NCI-H1048 (cell line): Measurements from ENCODE around the gene RXFP1.

Experiments used
- DNase-seq: peaks from one replicate; lab custom pipeline; 2025; lab: John Stamatoyannopoulos, UW

RXFP1 gene

GRCh38 chr4:158521484-158522088 is at the start of gene RXFP1:
Gene RXFP1, plus strand, starts transcription at chr4:158521882. Its CDS starts 95 bp downstream, at chr4:158521977.
- no peak for DNase-seq

DNA sequence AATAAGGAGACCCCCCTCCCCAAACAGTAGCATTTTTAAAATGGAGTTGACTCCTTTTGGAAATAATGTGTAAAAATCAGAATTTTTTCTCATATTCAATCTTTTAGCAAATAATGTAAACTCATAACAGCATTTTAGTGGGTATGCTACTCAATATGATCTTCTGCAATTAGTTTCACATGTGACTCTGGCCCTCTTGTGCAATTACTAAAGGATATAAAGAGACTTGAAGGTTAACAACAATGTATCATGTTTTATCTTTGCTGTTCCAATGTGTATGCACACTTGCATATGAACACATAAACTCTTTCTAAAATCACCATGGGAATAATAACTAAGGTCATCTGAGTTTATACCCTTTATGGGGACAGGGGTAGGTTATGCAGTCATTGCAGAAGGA is 39.9 kb upstream of the RXFP1 start:
- DNase-seq = no peak

DNA sequence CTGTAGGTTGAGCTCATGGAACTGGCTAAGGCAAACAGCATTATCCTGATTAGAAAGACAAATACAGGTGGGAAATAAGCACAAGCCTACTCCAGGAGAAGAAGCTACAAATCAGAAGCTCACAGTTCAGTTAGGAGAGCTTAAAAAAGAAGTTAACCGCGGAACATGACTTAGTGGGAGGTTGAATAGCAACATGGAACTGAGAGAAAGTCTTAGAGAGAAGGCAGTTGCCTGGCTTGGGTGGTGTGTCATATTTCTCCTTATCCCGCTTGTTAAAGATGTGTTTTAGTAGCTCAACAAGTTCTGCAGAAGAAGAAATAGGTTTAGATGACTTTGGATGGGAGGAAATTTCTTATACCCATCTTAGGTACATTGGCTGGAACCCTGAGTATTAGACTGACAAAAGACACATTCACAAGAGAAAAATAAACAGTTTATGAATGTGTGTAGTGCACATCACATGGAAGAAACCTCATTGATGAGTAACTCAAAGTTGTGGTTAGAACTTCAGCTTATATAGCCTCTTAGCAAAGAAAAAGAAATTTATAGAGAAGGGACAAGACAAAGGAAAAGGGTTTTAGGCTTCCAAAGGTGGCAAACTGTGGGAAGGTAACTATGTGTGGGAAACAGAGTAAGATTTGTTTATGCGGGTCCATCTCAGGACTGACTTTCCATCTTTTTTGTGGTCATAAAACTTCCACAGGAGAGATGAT is 37.4 kb upstream of the RXFP1 start:
- no peak for DNase-seq

- DNase-seq = no peak
These were observed 31.1 kb upstream of the RXFP1 start for GRCh38 chr4:158490629-158491028.

DNA sequence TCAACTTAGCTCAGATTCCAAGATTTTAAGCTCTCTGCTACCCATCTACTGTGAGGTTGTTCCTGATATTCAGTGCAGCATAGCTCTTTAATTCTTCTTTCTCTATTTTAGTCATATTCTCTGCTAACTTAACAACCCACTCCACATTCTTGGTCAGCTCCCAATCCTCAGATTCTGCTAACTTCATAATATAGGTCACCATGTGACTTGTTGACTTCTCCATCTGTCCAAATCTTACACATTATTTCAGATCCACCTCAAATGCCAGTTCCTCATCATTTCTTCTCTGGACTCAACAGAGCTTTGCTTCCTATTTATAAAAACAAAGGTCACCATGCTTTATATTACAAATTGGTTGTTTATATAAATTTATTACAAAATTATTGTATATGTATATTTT is 29.3 kb upstream of the RXFP1 start:
- DNase-seq = no peak

- no peak for DNase-seq
These were observed 25.5 kb upstream of the RXFP1 start for GRCh38 chr4:158496030-158496741.

- DNase-seq = no peak
These were observed 21.6 kb upstream of the RXFP1 start for GRCh38 chr4:158500054-158500453.

- DNase-seq = no peak
These were observed 8.4 kb upstream of the RXFP1 start for GRCh38 chr4:158513256-158513655.

- no peak for DNase-seq
These were observed 2.5 kb upstream of the RXFP1 start for GRCh38 chr4:158519226-158519625.

DNA sequence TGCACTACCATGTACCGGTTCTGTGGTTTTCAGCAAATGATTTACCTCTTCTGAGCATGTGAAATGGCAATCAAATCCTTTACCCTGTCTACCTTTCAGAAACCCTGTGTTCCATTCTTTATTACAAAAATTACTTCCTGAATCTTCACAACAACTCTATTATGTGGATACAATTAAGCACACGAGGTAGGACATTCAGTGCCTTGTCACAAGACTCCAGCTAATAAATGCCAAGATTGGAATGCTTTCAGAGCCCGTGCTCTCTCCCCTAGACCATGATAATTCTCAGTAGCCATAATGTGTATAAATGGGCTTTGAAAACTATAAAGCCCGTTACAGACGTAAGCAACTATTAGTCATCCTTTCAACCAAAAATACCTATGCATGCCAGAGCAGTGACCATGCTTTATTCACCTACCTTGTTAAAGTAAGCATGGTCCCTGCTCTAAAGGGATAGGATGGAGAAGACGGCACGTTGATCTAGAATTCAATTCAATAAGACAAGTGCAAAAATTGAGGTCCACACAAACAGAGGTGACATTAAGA is 2.4 kb downstream of the RXFP1 start:
- DNase-seq = no peak

DNA sequence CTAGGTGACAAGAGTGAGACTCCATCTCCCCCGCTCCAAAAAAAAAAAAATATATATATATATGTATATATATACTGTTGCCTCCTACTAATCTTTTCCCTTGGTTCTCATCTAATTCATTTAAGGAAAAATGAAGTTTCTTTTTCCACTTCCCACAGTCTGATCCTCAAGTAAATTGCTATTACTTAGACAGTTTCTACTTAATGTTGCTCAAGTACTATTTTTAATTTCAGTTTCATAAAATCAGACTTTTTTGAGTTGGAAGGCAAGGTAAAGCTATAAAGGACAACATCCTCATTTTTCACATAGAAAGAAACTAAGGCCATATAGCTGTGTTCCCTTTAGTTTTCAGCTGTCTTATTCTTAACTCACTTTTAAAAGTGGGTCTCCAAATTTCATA is 5.8 kb downstream of the RXFP1 start:
- DNase-seq = no peak

GRCh38 chr4:158529505-158529904 is 7.8 kb downstream of the RXFP1 start:
- no peak for DNase-seq

- DNase-seq = no peak
These were observed 8.7 kb downstream of the RXFP1 start for GRCh38 chr4:158530381-158530780.

DNA sequence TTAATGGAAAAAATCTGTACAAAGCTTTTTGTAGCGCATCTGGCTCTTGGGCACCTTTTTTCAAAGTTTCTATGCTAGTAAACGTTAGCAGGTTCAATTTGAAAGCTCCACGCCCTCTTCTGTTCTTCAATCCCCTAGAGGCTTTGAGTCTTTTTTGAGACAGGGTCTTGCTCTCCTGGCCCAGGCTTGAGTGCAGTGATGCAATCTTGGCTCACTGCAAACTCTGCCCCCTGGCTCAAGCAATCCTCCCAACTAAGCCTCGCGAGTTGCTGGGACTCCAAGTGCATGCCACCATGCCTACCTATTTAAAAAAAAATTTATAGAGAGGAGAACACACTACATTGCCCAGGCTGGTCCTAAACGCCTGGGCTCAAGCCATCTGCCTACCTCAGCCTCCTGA is 9.2 kb downstream of the RXFP1 start:
- DNase-seq = no peak

- no peak for DNase-seq
These were observed 11.0 kb downstream of the RXFP1 start for GRCh38 chr4:158532556-158533231.

DNA sequence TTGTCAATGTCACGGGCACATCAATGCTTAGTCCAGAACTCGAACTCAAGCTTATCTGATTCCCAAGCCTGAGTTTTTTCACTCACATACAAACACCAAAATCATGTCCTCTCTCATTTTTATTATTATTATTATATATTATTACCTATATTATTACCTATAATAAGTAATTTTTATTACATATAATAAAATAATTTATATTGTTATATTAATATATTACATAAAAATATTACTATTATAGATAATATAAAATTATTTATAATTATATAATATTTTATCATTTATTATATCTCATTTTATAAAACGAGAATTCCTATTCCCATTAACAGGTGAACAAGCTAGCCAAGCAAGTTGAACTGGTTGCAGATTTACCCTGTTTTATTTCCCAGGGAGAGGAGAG is 13.0 kb downstream of the RXFP1 start:
- DNase-seq = no peak

DNA sequence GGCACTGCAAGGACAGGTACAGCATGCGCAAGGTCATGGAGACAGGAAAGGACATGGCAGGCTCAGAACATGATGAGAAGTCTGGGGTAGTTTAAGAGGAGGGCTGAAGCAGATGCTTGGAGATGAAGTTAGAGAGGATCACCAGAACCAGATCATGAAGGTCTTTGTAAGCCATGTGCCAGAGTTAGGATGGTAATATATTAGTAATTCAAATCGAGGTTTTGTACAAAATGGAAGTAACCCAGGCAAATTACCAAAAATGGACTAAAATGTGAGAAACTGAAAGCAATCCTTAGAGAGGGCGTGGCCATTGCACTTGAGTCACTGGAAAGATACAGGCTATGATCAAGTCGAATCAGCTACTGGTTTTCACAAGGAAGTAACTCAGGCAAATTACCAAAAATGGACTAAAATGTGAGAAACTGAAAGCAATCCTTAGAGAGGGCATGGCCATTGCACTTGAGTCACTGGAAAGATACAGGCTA is 13.5 kb downstream of the RXFP1 start:
- no peak for DNase-seq

GRCh38 chr4:158536833-158537232 is 15.2 kb downstream of the RXFP1 start:
- DNase-seq = no peak

GRCh38 chr4:158538176-158538575 is 16.5 kb downstream of the RXFP1 start:
- DNase-seq = no peak

- no peak for DNase-seq
These were observed 17.2 kb downstream of the RXFP1 start for GRCh38 chr4:158538911-158539310.

DNA sequence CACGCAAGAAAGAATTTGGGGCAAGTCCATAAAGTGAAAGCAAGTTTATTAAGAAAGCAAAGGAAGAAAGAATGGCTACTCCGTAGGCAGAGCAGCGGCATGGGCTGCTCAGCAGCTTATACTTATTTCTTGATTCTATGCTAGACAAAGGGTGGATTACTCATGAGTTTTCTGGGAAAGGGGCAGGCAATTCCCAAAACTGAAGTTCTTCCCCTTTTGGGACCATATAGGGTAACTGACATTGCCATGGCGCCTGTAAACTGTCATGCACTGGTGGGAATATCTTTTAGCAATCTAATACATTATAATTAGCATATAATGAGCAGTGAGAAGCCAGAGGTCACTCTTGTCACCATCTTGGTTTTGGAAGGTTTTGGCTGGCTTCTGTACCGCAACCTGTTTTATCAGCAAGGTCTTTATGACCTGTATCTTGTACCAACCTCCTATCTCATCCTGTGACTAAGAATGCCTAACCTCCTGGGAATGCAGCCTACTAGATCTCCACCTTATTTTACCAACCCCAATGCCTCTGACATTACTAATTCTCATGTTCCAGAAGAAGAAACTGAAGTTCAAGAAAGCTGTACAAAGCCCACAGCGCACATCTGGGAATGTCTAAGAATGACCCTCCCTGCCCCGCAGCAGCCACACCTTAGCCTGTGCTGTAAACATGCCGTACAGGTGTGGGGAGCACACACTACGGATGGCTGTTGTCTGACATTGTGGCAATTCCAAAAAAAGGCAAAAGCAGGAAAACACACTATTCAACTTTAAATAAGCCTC is 18.6 kb downstream of the RXFP1 start:
- DNase-seq = no peak
